NCI-H2227 (cell line): ENCODE results near the gene PHIP.
"Not testable (repeated sequence)": the region's sequence is repeated elsewhere in the genome, so short reads cannot be mapped to it uniquely, and the experiment has no call there.

Source experiments
- DNase-seq: peaks from one replicate; lab custom pipeline; 2025; ENCODE audit not compliant: unreplicated experiment; lab: John Stamatoyannopoulos, UW

Gene PHIP

DNA sequence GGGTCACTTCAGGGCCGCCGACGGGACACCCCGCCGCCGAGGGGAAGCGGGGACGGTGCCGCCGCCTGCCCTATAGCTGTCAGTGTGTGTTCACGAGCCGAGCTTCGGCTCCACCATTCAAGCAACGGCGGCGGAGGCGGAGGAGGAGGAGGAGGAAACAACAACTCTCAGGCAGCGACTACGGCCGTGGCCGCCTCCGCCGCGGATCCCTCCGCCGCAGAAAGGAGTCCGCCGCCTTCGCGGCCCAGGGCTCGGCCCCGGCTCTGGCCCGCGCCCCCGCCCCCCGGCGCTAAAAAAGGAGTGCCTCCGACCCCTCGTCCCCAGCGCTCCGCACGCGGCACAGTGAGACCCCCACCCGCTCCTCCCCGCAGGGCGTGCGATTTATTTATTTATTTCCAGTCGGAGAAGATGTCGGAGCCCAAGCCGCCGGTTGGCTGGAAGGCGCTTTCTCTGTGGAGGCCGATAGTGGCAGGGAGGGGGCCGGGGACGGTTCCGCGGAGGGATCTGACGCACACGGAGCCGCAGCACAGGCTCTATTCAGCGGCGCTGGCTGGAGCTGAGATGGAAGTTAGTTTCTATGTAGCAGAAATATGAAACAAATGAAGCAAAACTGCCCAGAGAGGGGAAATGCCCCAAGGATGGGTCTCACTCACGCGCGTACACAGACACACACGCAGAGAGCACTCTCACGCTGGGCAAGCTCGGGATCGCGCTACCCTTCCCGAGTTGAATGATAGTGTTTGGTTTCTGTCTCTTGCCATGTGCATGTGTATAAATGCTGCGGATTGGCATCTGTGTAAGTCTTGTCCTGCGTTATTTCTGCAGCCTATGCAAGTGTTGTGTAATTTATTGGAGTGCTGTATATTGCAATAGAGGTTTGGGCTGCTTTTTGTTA is at the start of gene PHIP:
Gene PHIP, minus strand, starts transcription at position 180 of the 895 bp plus-strand sequence. CDS start 186 bp downstream, outside the sequence.
- DNase-seq: peak; percentile 94

DNA sequence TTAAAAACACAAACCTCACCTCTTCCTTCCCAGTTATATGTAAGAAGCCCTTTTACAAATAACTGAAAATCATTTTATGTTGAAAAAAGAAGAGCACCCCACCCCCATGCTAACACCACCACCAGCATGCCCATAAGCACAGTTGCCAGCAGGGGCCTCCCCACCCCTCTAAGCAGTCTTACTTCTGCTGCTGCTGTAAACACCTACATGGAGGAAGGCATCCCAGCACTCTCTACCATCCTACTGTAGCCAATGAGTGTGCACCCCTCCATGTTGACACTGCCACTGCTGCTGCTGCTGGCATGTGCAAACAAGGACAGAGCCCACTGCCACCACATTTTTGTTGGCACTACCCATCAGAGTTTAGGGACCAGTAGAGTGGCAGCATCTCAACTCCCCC is 49.6 kb upstream of the PHIP start:
- DNase-seq: no peak

DNA sequence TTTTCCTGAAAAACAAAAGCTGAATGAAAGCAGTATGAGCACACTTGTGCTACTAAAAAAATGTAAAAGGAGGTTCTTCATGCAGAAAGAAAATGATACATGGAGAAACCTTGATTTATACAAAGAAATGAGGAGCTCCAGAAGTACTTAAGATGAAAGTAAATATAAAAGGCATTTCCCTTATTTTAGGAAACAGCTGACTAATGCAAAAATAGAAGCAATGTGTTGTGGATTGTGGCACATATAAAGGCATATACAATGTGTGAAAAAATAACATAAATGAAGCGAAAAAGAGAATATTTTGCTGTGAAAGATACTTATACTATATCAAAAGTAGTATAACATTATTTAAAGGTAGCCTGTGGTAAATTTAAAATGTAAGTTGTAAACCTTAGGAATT is 41.2 kb upstream of the PHIP start:
- no peak for DNase-seq

DNA sequence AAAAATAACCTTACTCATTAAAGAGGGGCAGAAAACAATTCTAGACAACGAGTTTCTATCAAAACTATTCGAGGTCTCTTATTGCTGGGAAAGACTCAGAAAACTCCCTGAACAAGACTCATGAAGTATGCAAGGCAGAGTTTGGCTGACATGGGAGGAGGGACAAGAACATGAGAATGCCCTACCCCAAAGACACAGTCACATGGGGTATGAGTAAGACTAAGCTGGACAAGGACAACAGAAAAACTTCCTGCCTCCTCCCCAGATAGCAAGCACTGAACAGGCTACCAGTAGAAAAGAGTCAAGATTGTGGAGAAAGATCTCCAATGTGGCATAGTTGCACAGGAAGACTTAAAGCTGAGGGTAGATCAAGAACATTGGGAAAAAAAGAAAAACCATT is 39.7 kb upstream of the PHIP start:
- DNase-seq: no peak

DNA sequence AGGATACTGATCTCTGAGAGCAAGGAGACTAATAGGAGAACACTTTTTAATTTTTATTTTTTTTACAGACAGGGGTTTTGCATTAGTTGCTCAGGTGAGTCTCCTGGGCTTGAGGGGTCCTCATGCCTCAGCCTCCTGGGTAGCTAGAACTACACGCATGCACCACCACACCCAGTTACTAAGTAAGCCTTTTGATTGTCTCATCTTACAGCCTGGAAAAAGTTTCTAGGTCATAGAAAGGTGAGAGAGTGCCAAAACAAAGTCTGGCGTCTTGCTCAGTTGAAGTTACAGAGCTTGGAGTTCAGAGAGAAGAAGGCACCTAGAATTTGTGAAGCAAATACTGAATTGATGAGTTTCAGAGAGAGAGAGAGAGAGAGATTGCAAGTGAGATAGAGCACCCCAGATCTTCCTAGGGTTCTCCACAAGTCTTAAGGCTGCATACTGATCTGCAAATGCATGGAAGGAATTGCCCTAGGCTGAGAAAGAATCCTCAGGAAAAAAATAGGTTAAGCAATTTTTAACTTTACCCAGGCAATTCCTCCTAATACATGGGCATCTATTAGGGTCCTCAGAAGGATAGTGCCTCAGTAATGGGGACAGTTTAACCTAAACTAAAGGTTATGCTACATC is 37.6 kb upstream of the PHIP start:
- DNase-seq: no peak

DNA sequence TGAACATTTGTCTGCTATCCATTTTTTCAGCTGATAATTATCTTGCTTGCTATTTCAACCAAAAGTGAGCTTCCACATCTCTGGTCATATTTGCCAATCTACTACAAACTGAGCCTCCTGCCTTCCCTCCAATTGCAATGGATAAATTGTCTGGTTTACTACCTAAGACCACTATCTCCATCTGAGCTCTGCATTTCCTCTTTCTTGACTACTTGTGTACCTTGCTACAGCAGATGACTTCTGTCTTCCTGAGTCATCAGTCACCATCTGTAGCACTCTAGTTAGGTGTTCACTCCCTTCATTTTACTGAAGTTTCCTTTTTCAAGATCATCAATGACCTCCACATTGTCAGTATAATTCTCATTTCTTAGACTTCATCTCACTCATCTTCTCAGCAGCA is 33.5 kb upstream of the PHIP start:
- DNase-seq: no peak

DNA sequence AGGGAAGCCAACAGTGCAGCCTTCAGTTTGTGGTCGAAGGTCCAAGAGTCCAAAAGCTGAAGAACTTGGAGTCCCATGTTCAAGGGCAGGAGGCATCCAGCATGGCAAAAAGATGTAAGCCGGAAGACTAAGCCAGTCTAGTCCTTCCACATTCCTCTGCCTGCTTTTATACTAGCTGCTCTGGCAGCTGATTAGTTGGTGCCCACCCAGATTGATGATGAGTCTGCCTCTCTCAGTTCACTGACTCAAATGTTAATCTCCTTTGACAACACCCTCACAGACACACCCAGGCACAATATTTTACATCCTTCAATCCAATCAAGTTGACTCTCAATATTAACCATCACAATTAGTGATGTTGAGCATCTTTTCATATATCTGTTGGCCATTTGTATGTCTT is 23.1 kb upstream of the PHIP start:
- no peak for DNase-seq

DNA sequence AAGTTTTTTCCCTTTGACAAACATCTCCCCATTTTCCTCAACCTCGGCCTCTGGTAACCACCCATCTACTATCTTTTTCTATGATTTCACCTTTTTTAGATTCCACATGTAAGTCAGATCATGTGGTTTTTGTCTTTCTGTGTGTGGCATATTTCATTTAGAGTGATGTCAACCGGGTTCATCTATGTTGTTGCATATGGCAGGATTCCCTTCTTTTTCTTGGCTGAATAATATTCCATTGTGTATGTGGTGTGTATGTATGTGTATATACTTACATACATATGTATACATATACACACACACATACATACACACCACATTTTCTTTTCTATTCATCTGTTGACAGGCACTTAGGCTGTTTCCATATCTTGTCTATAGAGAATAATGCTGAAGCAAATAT is 22.2 kb upstream of the PHIP start:
- DNase-seq: no peak

DNA sequence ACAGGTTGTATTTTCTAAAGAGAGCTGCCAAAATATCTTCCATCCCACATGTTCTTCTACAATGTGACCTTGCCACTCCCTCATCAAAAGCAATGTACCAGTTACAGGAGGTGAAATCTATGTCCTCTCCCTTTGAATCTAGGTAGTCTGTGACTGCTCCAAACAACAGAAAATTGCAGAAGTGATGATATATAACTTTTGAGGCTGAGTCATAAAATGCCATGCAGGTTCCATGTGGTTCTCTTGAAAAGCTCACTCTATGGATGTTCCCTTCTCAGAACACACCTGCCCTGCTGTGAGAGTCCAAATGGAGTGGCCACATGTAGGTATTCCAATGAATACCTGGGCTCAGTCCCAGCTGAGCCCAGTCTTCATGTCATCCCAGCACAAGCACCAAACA is 16.9 kb upstream of the PHIP start:
- DNase-seq: no peak

DNA sequence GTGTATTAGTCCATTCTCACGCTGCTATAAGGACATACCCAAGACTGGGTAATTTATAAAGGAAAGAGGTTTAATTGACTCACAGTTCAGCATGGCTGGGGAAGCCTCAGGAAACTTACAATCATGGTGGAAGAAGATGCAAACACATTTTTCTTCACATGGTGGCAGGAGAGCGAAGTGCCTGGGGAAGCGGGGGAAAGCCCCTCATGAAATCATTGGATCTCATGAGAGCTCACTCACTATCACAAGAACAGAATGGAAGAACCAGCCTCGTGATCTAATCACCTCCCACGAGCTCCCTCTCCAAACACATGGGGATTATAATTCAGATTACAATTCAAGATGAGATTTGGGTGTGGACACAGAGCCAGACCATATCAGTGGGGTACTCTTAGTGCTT is 13.7 kb upstream of the PHIP start:
- not testable (repeated sequence) for DNase-seq

DNA sequence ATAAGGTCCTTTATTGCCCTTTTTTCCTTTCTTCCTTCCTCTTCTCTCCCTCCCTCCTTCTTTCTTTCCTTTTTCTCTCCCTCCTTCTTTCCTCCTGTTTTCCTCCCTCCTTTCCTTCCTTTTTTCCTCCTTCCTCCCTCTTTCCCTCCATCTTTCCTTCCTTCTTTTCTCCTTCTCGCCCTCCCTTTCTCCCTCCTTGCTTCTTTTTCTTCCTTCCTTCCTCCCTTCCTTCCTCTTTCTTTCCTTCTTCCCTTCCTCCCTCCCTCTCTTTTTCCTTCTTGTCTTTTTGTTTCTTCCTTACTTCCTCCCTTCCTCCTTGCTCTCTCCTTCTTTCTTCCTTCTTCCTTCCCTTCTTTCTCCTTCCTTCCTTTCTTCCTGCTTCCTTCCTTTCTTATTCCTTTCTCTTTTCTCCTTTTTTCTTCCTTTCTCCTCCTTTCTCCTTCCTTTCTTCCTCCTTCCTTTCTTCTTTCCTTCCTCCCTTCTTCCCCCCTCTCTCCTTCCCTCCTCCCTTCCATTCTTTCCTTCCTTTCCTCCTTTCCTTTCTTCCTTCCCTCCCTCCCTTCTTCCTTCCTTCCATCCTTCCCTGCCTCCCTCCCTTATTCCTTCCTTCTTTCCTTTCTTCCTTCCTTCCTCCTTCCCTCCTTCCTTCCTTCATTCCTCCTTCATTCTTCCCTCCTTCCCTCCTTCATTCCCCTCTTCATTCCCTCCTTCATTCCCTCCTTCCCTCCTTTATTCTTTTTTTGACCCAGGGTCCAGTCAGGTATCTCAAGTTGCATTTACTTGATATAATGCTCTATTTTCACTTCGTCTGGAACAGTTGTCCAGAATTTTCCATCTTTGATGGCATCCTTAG is 11.7 kb upstream of the PHIP start:
- DNase-seq: no peak

DNA sequence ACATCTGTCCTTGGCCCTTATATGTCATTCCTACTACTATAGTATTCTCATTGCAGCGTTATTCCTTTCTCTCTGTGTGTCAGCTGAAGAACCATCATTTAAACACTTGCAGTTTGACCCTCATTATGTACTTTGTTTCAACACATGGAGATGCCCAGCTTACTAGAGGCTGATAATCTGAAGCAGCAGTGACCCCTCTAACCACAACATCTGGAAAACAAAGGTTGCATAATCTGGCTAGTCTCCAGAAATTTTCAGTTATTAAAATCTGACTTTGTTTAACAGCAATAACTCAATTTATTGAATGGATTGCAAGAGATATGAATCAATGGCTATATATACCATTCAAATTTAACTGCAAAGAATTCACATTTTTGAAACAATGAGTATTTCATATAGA is 6.6 kb upstream of the PHIP start:
- no peak for DNase-seq

DNA sequence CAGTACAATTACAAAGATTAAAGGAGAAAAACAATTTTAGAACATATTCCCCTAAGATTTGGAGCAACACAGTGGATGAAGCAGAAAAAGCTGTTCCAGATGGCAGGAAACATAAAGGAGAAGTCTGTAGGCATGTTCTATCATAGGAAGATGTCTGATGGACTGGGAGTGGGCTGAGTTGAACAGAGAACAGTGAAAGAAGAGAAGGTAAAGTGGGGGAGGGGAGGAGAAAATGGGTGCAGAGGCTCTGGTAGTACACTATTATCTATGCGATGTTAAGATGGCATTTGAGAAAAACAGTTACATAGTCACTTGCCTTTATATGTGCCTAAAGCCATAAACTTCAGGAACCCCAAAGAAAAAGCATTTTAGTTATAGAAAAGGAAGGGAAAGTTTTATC is 4.2 kb upstream of the PHIP start:
- DNase-seq: no peak

DNA sequence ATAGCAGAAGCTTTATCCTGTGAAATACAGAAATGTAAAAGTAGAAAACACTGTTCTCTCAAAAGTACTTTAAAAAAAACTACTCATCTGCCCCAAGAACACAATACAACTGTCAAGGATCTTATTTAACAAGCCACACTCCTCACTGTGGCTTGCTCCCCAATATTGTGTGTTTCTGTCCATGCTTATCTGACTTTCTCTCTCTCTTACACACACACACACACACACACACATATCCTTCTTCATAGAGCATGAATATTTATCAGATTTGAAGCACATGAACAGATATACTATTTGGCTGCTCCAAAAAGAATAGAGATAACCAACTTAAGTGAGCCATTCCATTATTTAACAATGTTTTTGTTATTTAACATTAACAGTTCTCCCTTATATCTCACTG is 3.6 kb upstream of the PHIP start:
- DNase-seq: no peak

DNA sequence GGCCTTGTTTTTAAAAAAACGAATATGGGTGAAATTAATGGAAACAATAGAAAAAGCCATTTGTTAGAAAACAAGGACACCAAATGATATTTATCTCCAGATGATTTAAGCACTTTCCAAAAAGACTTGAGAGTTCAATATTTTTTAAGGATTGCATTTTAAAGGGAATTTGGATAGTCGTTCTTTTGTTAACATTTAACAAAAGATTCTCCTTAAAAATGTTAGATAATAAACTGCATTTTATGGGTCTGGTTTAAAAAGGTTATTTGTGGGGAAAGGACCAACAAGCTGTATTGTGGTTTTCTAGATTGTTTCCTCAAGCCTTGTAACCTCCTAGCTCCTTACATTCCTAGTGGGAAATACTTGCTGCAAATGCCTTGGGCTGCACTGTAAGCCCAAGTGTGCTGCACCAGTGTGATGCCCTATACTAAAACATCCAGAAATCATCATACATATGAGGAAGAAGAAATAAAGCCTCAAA is 1.5 kb upstream of the PHIP start:
- DNase-seq: peak; percentile 4

DNA sequence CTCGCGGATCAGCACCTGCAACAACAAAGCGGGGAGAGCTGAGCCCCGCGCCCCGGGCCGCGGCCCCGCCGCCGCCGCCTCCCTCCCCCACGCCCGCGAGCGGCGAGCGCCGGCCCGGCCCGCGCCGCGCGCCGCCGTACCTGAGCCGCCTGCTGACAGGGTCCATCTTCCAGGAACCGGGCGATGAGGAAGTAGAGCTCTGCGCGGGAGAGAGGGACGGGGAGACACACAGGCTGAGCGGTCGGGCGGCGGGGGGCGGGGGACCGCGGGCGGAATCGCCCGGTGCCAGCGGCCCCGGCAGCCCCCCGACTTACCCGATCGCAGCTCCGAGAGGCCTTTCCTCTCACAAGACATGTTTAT is 359 bp downstream of the PHIP start:
- DNase-seq: no peak

DNA sequence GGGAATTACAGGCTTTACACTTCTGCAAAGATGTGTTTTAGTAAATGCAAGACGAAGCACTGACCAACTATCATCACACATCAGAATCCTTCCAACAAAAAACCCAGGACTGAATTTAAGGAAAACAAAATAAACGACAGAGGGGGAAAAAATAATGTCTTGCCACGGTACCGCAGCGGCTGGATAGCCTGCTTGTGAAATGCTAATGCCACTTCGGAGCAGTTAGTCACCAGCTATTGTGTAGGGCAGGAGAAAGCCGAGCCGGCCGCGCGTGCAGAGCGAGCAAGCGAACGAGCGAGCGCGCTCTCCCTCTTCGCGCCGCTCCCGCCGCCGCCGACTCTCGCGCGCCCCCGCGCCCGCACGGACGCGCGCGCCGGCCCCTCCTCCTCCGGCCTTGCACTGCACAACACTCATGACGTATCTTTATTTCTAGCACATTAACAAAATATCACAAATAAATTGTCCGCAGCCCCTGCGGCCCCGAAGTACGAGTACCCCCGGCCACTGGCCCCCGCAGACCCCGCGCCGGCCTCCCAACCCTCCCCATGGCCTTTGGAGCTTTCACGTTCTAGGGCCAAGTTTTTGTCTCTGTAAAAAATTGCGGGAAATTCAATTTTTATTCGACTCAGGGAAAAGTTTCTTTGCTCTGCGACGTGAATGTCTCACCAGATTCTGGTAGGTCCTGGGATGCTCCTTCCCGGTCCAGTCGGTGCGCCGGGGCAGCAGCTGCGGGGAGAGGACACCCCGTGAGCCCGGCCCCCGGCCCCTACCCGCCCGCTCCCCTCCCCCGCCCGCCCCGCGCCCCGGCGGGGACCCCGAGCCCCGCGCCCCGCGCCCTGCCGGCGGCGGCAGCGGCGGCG is 1.0 kb downstream of the PHIP start:
- DNase-seq: peak; percentile 88

DNA sequence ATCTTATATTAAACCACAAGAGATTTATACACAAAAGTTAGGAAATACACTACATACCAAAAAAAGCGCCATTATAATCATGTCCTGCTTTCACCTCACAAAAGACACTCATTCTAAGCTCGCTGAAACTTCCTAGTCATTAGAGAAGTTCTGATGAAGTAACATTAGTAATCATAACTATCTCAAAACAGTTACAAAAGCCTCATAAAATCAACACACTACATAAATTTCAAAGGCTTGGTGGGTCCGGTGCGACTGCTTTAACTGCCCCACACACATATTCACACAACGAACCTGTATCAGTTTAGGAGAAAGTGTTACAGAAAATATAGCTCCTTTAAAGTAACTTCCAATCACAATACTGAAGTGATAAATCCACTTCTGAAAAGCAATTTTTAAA is 1.9 kb downstream of the PHIP start:
- peak; percentile 1 for DNase-seq

DNA sequence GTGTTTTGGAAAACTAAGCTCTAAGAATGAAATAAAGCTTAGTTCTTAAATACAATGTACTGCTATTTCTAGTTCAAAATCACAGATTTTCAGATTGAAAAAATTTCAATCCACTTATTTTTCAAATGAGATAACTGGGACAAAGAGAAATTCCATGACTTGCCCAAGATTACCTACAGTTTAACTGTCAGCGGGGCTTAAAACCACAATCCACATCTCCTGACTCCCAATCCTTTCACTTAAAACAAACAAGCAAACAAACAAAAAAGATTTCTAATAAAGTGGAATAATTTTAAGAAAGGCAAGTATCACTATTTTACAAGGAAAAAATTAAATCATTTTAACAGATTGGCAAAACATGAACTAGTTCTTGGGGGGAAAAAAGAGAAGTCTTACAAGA is 4.2 kb downstream of the PHIP start:
- no peak for DNase-seq

DNA sequence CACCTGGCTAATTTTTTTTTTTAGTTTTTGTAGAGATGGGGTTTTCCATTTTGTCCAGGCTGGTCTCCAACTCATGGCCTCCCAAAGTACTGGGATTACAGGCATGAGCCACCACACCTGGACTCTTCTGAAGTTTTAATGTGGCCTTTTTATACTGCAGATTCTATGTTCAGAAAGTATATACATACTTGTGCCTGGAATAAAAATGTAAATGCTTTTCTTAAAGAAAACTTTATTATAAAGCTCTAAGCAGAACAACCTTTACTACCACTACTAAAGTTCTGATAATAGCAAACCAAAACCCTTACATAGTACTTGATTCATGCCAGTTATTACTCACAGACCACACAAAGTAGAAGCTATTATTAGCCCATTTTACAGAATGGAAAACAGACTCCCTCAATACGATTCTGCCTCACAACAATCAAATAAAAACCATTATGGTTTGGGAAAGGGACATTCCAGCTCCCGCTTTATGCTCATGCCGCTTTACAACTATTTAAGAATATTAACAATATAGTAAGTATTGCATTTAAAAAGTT is 5.3 kb downstream of the PHIP start:
- no peak for DNase-seq
